HepG2 (cell line): ENCODE results near the gene PUS1. TPM values are rescaled to one million over a fixed set of nuclear protein-coding genes. Genes with fewer than 3 reads are reported as not detected.

Source experiments
- ATAC-seq: fragments of 200-7000 bp; cut with Tn5 transposase; 3 replicates; pipeline ENCODE4 v1.9.1; 2020; ENCODE audit warnings: mild to moderate bottlenecking, moderate library complexity
- BruUV-seq: library from RNA; stranded (reverse); fragments of 400-500 nt; replicated peaks from 2 replicates; lab custom pipeline; 2021; lab: Mats Ljungman, UMichigan
- CTCF ChIA-PET: fragments of 300-600 bp; formaldehyde crosslinking; extraction: SDS; loops from one replicate; lab custom pipeline; 2021; ENCODE audit warnings: low total read pairs, inconsistent platforms, low intra/inter-chr PET ratio; lab: Yijun Ruan, JAX
- POLR2A ChIA-PET: fragments of 350-600 bp; sonication (Branson Sonifier 250); formaldehyde crosslinking; loops from one replicate; lab custom pipeline; 2020; ENCODE audit warnings: antibody characterized with exemption, inconsistent platforms; lab: Yijun Ruan, JAX
- DNase-seq: peaks from one replicate; pipeline ENCODE4 v3.0.0-alpha.2; 2015; ENCODE audit warnings: low spot score
- FAIRE-seq: peaks from 3 replicates; lab custom pipeline; 2011; peaks lifted over from hg19 to GRCh38; lab: Jason Lieb, UNC
- H2AFZ ChIP-seq: one replicate; pipeline ENCODE4 v1.6.1; 2011; ENCODE audit warnings: low read length, inconsistent platforms
- H3K27ac ChIP-seq: fragments of 300-600 bp; 3 replicates; pipeline ENCODE4 v1.8.0; 2011; ENCODE audit warnings: mixed run types, mild to moderate bottlenecking, mixed read lengths, low read length, inconsistent platforms; ENCODE audit not compliant: insufficient read depth; ENCODE audit errors: extremely low read length
- H3K27me3 ChIP-seq, 2 experiments: fragments of 200-600 bp in 1 of 2; 2 replicates in 1 of 2; 3 replicates in 1 of 2; pipeline versions ENCODE4 v1.6.0 to v1.8.0; 2011; ENCODE audit warnings: low read length in 2 of 2, mild to moderate bottlenecking in 2 of 2, moderate library complexity in 2 of 2, inconsistent platforms in 1 of 2; ENCODE audit not compliant: insufficient read depth in 2 of 2, control insufficient read depth in 1 of 2
- H3K36me3 ChIP-seq, 2 experiments: fragments of 200-600 bp in 1 of 2; replicated peaks in 1 of 2; 2 replicates in 1 of 2; 3 replicates in 1 of 2; pipeline versions ENCODE4 v1.5.1 to v1.8.0; 2011; ENCODE audit warnings: low read length in 2 of 2, inconsistent platforms in 1 of 2; ENCODE audit not compliant: insufficient read depth in 2 of 2, control insufficient read depth in 1 of 2
- H3K4me1 ChIP-seq: 2 replicates; pipeline ENCODE4 v1.5.1; 2012; ENCODE audit warnings: low read length, inconsistent platforms; ENCODE audit not compliant: insufficient read depth
- H3K4me2 ChIP-seq: 2 replicates; pipeline ENCODE4 v1.6.0; 2011; ENCODE audit warnings: low read depth, low read length, inconsistent platforms
- H3K4me3 ChIP-seq, 3 experiments: fragments of 200-600 bp in 1 of 3; sonication (generic), shearing (Covaris generic) in 1 of 3; replicated peaks in 1 of 3; 2 replicates each; pipeline ENCODE4 v1.5.1; 2011 to 2016; ENCODE audit warnings: low read length in 3 of 3, inconsistent platforms in 2 of 3, low read depth in 2 of 3, mild to moderate bottlenecking in 2 of 3, control low read depth in 1 of 3, mixed read lengths in 1 of 3; ENCODE audit not compliant: insufficient read depth in 1 of 3
- H3K79me2 ChIP-seq: one replicate; pipeline ENCODE4 v1.6.1; 2011; ENCODE audit warnings: low read length, inconsistent platforms; ENCODE audit not compliant: insufficient read depth
- H3K9ac ChIP-seq: 2 replicates; pipeline ENCODE4 v1.6.0; 2011; ENCODE audit warnings: mild to moderate bottlenecking, low read depth, low read length, inconsistent platforms; ENCODE audit not compliant: insufficient read depth
- H3K9me3 ChIP-seq: 2 replicates; pipeline ENCODE4 v1.5.1; 2012; ENCODE audit warnings: mild to moderate bottlenecking, low read length
- H4K20me1 ChIP-seq: 2 replicates; pipeline ENCODE4 v1.6.0; 2011; ENCODE audit warnings: inconsistent platforms, mild to moderate bottlenecking, low read length, moderate library complexity; ENCODE audit not compliant: insufficient read depth
- ASH2L ChIP-seq: fragments of 300-600, 200-600 bp; sonication (generic); IDR thresholded peaks from 2 replicates; pipeline ENCODE4 v1.7.0; 2017; ENCODE audit warnings: low read depth, mild to moderate bottlenecking, moderate library complexity, mixed read lengths, low read length; ENCODE audit not compliant: insufficient read length
- CEBPB ChIP-seq: IDR thresholded peaks from 2 replicates; pipeline ENCODE4 v1.6.1; 2011; ENCODE audit warnings: low read depth, low read length, improper control_type of control experiment, borderline replicate concordance
- ELF4 ChIP-seq: sonication (generic); formaldehyde crosslinking; IDR thresholded peaks from 2 replicates; pipeline ENCODE4 v1.5.0; 2020; ENCODE audit warnings: missing genetic modification reagents, mild to moderate bottlenecking, moderate library complexity, borderline replicate concordance
- GTF3A ChIP-seq: sonication (generic); formaldehyde crosslinking; conservative IDR thresholded peaks from 2 replicates; pipeline ENCODE4 v1.4.0; 2020; ENCODE audit warnings: mild to moderate bottlenecking, missing genetic modification reagents
- JARID2 ChIP-seq: sonication (generic); formaldehyde crosslinking; IDR thresholded peaks from 2 replicates; pipeline ENCODE4 v1.8.1; 2023; ENCODE audit warnings: missing genetic modification reagents, inconsistent platforms; ENCODE audit not compliant: insufficient replicate concordance
- SMAD9 ChIP-seq: sonication (generic); formaldehyde crosslinking; IDR thresholded peaks from 2 replicates; pipeline ENCODE4 v1.5.1; 2020; ENCODE audit warnings: mild to moderate bottlenecking, missing genetic modification reagents
- SP4 ChIP-seq: sonication (generic); formaldehyde crosslinking; IDR thresholded peaks from 2 replicates; pipeline ENCODE4 v1.8.1; 2023; ENCODE audit warnings: mild to moderate bottlenecking, missing genetic modification reagents
- TCF12 ChIP-seq, 2 experiments: fragments of 450-650 bp in 1 of 2; sonication (generic) in 1 of 2; formaldehyde crosslinking in 1 of 2; IDR thresholded peaks; 2 replicates each; pipeline versions ENCODE4 v1.6.1 to v1.8.0; 2017 to 2022; ENCODE audit warnings: antibody characterized with exemption in 1 of 2, mild to moderate bottlenecking in 1 of 2, missing genetic modification reagents in 1 of 2, moderate library complexity in 1 of 2
- ZNF263 ChIP-seq: sonication (generic); formaldehyde crosslinking; IDR thresholded peaks from 2 replicates; pipeline ENCODE4 v1.4.0; 2020; ENCODE audit warnings: missing genetic modification reagents
- ZNF572 ChIP-seq: sonication (generic); formaldehyde crosslinking; IDR thresholded peaks from 2 replicates; pipeline ENCODE4 v1.5.1; 2020; ENCODE audit warnings: mild to moderate bottlenecking, missing genetic modification reagents
- ZNF709 ChIP-seq: sonication (generic); formaldehyde crosslinking; IDR thresholded peaks from 2 replicates; pipeline ENCODE4 v1.5.0; 2020; ENCODE audit warnings: mild to moderate bottlenecking, missing genetic modification reagents
- ZNF780A ChIP-seq: sonication (generic); formaldehyde crosslinking; IDR thresholded peaks from 2 replicates; pipeline ENCODE4 v1.8.0; 2022; ENCODE audit warnings: mild to moderate bottlenecking, missing genetic modification reagents, moderate library complexity
- ZNF83 ChIP-seq: sonication (generic); formaldehyde crosslinking; IDR thresholded peaks from 2 replicates; pipeline ENCODE4 v1.4.0; 2020; ENCODE audit warnings: missing genetic modification reagents, mild to moderate bottlenecking, borderline replicate concordance
- ZNF883 ChIP-seq: sonication (generic); formaldehyde crosslinking; IDR thresholded peaks from 2 replicates; pipeline ENCODE4 v1.5.1; 2020; ENCODE audit warnings: mild to moderate bottlenecking, missing genetic modification reagents; ENCODE audit errors: not compliant biosample characterization
- WGBS: methylation state at CpG from one replicate; pipeline ENCODE4 v1.1.6; 2017; ENCODE audit warnings: low lambda C conversion rate; 5-methylcytosine and 5-hydroxymethylcytosine counted together
- in situ Hi-C: cut with HindIII; loops from 2 replicates; pipeline ENCODE4 v1.10.0; 2017; ENCODE audit warnings: low pct_unique_long_range_greater_than_20kb; ENCODE audit not compliant: extremely low pct_ligation_motif_present
- intact Hi-C: fragments of 100-400 bp; cut with micrococcal nuclease; formaldehyde crosslinking; loops from one replicate; pipeline ENCODE4 v1.10.0; 2022; ENCODE audit not compliant: unreplicated experiment
- polyA plus RNA-seq, 8 experiments: library from polyadenylated mRNA; depleted of rRNA in 3 of 8; stranded (reverse) in 7 of 8; unstranded in 1 of 8; fragments of >200 nt; fragmentation: Illumina TruSeq in 4 of 8; extraction: Trizol in 4 of 8; gene quantifications; 2 replicates each; pipeline versions ENCODE4 v1.2.1 to v1.2.3, GENCODE V29; 2011 to 2016; ENCODE audit warnings: low read depth in 4 of 8, missing spikeins in 1 of 8, mixed read lengths in 1 of 8; ENCODE audit not compliant: insufficient read depth in 1 of 8
- total RNA-seq, 5 experiments: library from RNA; depleted of rRNA; stranded (reverse); fragments of >200 nt; fragmentation: Illumina TruSeq; extraction: Trizol; gene quantifications; 2 replicates each; pipeline ENCODE4 v1.2.3, GENCODE V29; 2016; ENCODE audit warnings: low read depth in 1 of 5
- TF ChIP-seq, protein P1 (sequence below): sonication (generic); formaldehyde crosslinking; IDR thresholded peaks from 2 replicates; pipeline ENCODE4 v1.8.0; 2022; ENCODE audit warnings: mild to moderate bottlenecking, missing genetic modification reagents, borderline replicate concordance
- TF ChIP-seq, protein P2 (sequence below): sonication (generic); formaldehyde crosslinking; IDR thresholded peaks from 2 replicates; pipeline ENCODE4 v1.4.0; 2020; ENCODE audit warnings: missing genetic modification reagents, low read depth, mild to moderate bottlenecking, borderline replicate concordance
- TF ChIP-seq, protein P3 (sequence below): IDR thresholded peaks from 2 replicates; pipeline ENCODE4 v1.6.1; 2016; ENCODE audit warnings: low read depth
- TF ChIP-seq, protein P4 (sequence below): sonication (generic); formaldehyde crosslinking; IDR thresholded peaks from 2 replicates; pipeline ENCODE4 v1.4.0; 2020; ENCODE audit warnings: mild to moderate bottlenecking, missing genetic modification reagents

The PUS1 gene
- total and polyA plus RNA-seq, 2 of the 13 experiments (the other 11 are each of a cell fraction or from before 2014, with no cell fraction given) = 19.2 to 24.7 TPM

DNA sequence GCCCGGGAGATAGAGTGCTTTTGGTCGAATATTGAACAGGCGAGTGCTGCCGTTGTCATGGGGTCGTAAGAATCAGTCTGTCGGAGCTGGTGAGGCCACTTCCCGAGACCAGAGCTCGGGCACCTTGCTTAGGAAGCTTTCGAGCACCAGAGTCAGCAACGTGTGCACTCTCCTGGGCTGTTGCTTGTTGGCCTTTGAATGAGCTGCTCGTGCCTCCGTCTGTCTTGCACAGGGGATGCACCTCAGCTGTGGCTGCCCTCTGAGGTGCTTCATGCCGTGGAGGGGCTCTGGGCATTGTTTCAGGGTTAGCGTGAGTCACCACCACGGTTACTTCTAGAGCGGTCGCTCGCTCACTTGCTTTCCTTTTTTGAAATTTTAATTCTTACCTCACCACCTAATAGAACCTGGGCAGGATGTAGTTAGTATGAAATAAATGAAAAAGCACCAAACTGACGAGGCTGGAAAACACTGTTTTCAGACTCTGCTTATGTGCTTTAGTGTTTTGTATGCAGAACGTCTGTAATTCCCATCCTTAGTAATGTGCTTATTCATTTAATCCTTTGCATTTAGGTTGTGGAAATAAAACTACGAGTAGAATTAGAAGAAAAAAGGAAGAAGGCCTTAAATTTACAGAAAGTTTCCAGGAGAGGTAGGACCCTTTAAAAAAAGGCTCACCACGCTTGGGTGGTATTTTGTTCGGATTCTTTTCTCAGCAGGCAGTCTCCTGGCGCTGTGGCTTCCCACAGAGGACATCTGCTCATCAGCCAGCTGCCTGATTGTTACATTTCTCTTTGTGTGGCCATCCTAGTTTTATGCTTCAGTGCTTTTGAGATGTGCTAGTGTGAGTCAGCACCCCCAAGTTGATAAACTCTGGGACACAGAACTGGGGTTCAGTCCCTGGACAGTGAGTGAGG is 61.2 kb downstream of the PUS1 start:
- Histone ChIP-seq H3K9ac (no peak overlapping the region), H3K79me2 (no peaks in the 10 kb centered on the region), H3K4me3 (no peak overlapping the region), H3K36me3 (peaks cover 48 to 88% of the 10 kb centered on the region in 2 experiments), H3K4me1 (no peaks in the 10 kb centered on the region), H3K4me2 (no peak overlapping the region), H3K9me3 (no peaks in the 10 kb centered on the region), H3K27ac (no peak overlapping the region), H4K20me1 (no peaks in the 10 kb centered on the region), H3K27me3 (no peaks in the 10 kb centered on the region), H2AFZ (no peak overlapping the region)
- ChIA-PET POLR2A (no interaction called here), CTCF (no interaction called here)
- BruUV-seq = no TSS peak
- in situ Hi-C loops = no loop called here
- WGBS = 98% methylated on average over 24 of the region's 24 CpGs
- DNase-seq = no peak
- no peak for ATAC-seq
- intact Hi-C loops = no loop called here
- no peak for FAIRE-seq
- TF ChIP-seq ZNF572 (CRISPR knock-in tag) = no peak
- TF ChIP-seq, protein P1, sequence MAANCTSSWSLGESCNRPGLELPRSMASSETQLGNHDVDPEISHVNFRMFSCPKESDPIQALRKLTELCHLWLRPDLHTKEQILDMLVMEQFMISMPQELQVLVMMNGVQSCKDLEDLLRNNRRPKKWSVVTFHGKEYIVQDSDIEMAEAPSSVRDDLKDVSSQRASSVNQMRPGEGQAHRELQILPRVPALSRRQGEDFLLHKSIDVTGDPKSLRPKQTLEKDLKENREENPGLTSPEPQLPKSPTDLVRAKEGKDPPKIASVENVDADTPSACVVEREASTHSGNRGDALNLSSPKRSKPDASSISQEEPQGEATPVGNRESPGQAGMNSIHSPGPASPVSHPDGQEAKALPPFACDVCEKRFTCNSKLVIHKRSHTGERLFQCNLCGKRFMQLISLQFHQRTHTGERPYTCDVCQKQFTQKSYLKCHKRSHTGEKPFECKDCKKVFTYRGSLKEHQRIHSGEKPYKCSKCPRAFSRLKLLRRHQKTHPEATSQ (CRISPR knock-in tag) = no peak
- no peak for TF ChIP-seq ZNF780A (CRISPR knock-in tag)
- no peak for TF ChIP-seq CEBPB
- no peak for TF ChIP-seq GTF3A (CRISPR knock-in tag)
- TF ChIP-seq, protein P2, sequence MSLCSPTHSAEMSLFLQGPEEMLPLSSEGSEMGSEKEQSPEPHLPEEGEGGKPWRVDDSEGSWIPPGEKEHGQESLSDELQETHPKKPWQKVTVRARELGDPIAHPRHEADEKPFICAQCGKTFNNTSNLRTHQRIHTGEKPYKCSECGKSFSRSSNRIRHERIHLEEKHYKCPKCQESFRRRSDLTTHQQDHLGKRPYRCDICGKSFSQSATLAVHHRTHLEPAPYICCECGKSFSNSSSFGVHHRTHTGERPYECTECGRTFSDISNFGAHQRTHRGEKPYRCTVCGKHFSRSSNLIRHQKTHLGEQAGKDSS = no peak
- TF ChIP-seq ZNF263 = no peak
- no peak for TF ChIP-seq TCF12 (IDR thresholded peaks at IDR 0.05)
- no peak for TF ChIP-seq TCF12 (CRISPR knock-in tag; IDR thresholded peaks at IDR 0.05)
- TF ChIP-seq SMAD9 (CRISPR knock-in tag) = no peak
- no peak for TF ChIP-seq ZNF83 (CRISPR knock-in tag)
- TF ChIP-seq, protein P3, sequence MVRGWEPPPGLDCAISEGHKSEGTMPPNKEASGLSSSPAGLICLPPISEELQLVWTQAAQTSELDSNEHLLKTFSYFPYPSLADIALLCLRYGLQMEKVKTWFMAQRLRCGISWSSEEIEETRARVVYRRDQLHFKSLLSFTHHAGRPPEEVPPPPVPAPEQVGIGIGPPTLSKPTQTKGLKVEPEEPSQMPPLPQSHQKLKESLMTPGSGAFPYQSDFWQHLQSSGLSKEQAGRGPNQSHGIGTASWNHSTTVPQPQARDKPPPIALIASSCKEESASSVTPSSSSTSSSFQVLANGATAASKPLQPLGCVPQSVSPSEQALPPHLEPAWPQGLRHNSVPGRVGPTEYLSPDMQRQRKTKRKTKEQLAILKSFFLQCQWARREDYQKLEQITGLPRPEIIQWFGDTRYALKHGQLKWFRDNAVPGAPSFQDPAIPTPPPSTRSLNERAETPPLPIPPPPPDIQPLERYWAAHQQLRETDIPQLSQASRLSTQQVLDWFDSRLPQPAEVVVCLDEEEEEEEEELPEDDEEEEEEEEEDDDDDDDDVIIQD (CRISPR knock-in tag) = no peak
- no peak for TF ChIP-seq ASH2L
- TF ChIP-seq ZNF709 = no peak
- no peak for TF ChIP-seq ZNF883
- no peak for TF ChIP-seq JARID2 (CRISPR knock-in tag)
- TF ChIP-seq, protein P4, sequence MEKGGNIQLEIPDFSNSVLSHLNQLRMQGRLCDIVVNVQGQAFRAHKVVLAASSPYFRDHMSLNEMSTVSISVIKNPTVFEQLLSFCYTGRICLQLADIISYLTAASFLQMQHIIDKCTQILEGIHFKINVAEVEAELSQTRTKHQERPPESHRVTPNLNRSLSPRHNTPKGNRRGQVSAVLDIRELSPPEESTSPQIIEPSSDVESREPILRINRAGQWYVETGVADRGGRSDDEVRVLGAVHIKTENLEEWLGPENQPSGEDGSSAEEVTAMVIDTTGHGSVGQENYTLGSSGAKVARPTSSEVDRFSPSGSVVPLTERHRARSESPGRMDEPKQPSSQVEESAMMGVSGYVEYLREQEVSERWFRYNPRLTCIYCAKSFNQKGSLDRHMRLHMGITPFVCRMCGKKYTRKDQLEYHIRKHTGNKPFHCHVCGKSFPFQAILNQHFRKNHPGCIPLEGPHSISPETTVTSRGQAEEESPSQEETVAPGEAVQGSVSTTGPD (CRISPR knock-in tag) = no peak
- no peak for TF ChIP-seq SP4 (CRISPR knock-in tag)
- TF ChIP-seq ELF4 (CRISPR knock-in tag) = no peak
